Osteoblast (primary cell): Measurements from ENCODE around the gene PLXNC1. TPM values are rescaled to one million over a fixed set of nuclear protein-coding genes. Genes with fewer than 3 reads are reported as not detected.

ENCODE experiments used
- DNase-seq: peaks from one replicate; pipeline ENCODE4 v3.0.0; 2011; ENCODE audit warnings: low spot score, mixed read lengths; ENCODE audit not compliant: insufficient read length; ENCODE audit errors: missing footprints
- H2AFZ ChIP-seq: 2 replicates; pipeline ENCODE4 v1.6.0; 2011; ENCODE audit warnings: mild to moderate bottlenecking, low read length
- H3K27ac ChIP-seq: 2 replicates; pipeline ENCODE4 v1.5.1; 2011; ENCODE audit warnings: mild to moderate bottlenecking, low read depth, low read length, moderate library complexity
- H3K27me3 ChIP-seq: 2 replicates; pipeline ENCODE4 v1.6.0; 2012; ENCODE audit warnings: mild to moderate bottlenecking, control low read depth, inconsistent platforms, low read length, moderate library complexity; ENCODE audit not compliant: insufficient read depth
- H3K36me3 ChIP-seq: 2 replicates; pipeline ENCODE4 v1.5.1; 2011; ENCODE audit warnings: mild to moderate bottlenecking, low read length, control low read depth, moderate library complexity; ENCODE audit not compliant: insufficient read depth
- H3K4me1 ChIP-seq: 2 replicates; pipeline ENCODE4 v1.5.1; 2011; ENCODE audit warnings: mild to moderate bottlenecking, low read length, control low read depth, moderate library complexity; ENCODE audit not compliant: insufficient read depth
- H3K4me2 ChIP-seq: 2 replicates; pipeline ENCODE4 v1.6.0; 2011; ENCODE audit warnings: mild to moderate bottlenecking, low read length; ENCODE audit not compliant: insufficient read depth
- H3K4me3 ChIP-seq: fragments of 200-600 bp; sonication (generic); 3 replicates; pipeline ENCODE4 v1.5.1; 2012; ENCODE audit warnings: mild to moderate bottlenecking, low read length, inconsistent platforms; ENCODE audit not compliant: insufficient read depth
- H3K79me2 ChIP-seq: 2 replicates; pipeline ENCODE4 v1.6.0; 2012; ENCODE audit warnings: mild to moderate bottlenecking, low read length, control low read depth, inconsistent platforms; ENCODE audit not compliant: insufficient read depth
- H3K9me3 ChIP-seq: 2 replicates; pipeline ENCODE4 v1.5.1; 2011; ENCODE audit warnings: low read depth, low read length, control low read depth
- H4K20me1 ChIP-seq: 2 replicates; pipeline ENCODE4 v1.6.0; 2012; ENCODE audit warnings: mild to moderate bottlenecking, low read length, control low read depth; ENCODE audit not compliant: insufficient read depth
- total RNA-seq: library from RNA; depleted of rRNA; stranded (reverse); fragments of >200 nt; gene quantifications from 2 replicates; pipeline ENCODE4 v1.2.3, GENCODE V29; 2012
- TF ChIP-seq, protein P1 (sequence below): IDR thresholded peaks from 2 replicates; pipeline ENCODE4 v1.5.1; 2011; ENCODE audit warnings: mild to moderate bottlenecking, low read depth, low read length, moderate library complexity; ENCODE audit errors: extremely low read depth

Gene PLXNC1
- total RNA-seq, 1 donor, result 3.3 TPM

DNA sequence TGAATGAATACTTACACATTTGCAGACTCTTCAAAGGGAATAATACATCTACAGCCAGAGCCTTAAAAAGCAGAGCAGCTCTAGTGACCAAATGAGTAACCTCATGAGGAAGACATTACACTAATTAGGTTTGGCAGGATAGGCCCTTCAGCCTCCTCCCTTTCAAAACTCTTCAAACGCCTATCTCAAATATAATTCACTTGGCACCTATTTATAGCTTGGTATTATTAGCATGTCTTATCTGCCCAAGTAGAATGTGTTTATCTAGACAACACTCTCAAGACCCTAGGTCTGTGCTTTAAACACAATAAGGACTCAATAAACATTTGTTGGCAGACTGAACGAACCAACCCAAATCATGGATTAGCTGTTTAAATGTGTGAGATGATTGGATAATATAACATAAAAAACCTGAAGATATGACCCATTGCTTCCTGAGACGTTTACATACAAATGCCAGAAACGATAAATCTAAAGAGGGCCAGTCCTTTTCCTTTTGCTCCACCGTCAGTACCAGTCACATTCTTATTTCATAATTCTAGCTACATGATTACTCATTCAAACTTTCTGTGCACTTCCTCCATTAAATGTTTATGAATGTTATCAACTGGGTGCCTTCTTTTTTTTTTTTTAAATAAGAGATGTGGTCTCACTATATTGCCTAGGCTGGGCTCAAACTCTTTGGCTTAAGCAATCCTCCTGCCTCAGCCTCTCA lies 188.0 kb downstream of the PLXNC1 start:
- H3K4me1 ChIP-seq, result no peaks in the 10 kb centered on the region
- no peaks in the 10 kb centered on the region for H3K27me3 ChIP-seq
- H3K4me2 ChIP-seq, result no peak overlapping the region
- H3K36me3 ChIP-seq, result no peaks in the 10 kb centered on the region
- no peaks in the 10 kb centered on the region for H3K79me2 ChIP-seq
- TF ChIP-seq, protein P1, sequence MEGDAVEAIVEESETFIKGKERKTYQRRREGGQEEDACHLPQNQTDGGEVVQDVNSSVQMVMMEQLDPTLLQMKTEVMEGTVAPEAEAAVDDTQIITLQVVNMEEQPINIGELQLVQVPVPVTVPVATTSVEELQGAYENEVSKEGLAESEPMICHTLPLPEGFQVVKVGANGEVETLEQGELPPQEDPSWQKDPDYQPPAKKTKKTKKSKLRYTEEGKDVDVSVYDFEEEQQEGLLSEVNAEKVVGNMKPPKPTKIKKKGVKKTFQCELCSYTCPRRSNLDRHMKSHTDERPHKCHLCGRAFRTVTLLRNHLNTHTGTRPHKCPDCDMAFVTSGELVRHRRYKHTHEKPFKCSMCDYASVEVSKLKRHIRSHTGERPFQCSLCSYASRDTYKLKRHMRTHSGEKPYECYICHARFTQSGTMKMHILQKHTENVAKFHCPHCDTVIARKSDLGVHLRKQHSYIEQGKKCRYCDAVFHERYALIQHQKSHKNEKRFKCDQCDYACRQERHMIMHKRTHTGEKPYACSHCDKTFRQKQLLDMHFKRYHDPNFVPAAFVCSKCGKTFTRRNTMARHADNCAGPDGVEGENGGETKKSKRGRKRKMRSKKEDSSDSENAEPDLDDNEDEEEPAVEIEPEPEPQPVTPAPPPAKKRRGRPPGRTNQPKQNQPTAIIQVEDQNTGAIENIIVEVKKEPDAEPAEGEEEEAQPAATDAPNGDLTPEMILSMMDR, result no peak
- no peak overlapping the region for H3K27ac ChIP-seq
- H2AFZ ChIP-seq, result no peak overlapping the region
- no peak overlapping the region for H3K4me3 ChIP-seq
- DNase-seq, result no peak
- H3K9me3 ChIP-seq, result no peaks in the 10 kb centered on the region
- no peaks in the 10 kb centered on the region for H4K20me1 ChIP-seq

DNA sequence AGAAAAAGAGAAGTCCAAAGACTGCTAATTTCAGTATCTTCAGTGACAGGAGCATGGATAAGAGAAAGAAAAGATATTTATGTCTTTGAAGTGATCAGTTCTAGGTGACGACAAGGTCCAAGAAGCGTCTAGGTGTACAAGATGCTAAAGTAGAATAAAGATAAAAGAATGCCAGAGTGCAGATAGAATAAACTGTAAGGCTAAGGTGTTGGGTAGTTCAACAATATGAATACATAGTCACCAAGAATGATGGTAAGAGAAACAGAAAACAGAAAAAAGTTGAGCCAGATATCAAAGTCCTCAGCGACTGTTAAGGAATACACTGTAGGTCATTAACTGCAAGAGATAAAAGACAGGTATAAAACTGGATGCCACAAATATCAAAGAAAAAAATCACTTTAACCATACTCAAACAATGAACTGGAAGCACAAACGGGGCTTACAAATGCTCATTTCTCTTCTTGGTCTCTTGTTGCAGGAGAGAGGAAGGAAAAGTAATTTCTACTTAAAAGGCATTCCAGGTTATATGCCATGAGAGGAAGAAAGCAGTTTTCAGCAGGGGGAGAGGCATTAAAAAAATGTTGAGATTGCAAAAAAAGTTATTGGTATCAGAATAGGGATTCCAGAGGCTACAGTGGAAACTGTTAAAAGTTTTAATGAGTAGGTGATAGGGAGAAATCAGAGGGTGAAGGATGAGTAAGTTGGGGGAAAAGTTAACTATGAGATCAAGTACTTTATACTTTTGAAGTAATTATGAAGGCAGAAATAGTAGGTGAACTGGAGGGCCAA lies 189.8 kb downstream of the PLXNC1 start:
- Histone ChIP-seq H3K27me3 (no peaks in the 10 kb centered on the region), H3K36me3 (no peaks in the 10 kb centered on the region), H3K79me2 (no peaks in the 10 kb centered on the region), H3K27ac (no peak overlapping the region), H3K4me2 (no peak overlapping the region), H2AFZ (no peak overlapping the region), H3K9me3 (no peaks in the 10 kb centered on the region), H3K4me1 (no peaks in the 10 kb centered on the region), H4K20me1 (no peaks in the 10 kb centered on the region), H3K4me3 (no peak overlapping the region)
- TF ChIP-seq, protein P1, result no peak
- DNase-seq, result no peak

DNA sequence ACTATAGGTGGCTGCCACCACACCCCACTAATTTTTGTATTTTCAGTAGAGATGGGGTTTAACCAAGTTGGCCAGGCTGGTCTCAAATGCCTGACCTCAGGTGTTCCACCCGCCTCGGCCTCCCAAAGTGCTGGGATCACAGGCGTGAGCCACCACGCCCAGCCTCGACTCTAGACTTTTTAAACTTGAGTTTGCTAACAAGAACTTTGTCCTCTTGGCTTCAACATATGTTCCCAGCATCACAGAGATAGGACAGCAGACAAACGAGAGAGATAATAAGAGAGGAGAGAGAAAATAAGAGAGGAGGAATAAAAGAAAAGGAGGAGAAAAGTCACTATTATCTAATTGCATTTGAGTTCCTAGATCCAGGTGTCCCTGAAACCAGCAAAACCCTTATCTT lies 192.2 kb downstream of the PLXNC1 start:
- H4K20me1 ChIP-seq, result no peaks in the 10 kb centered on the region
- no peaks in the 10 kb centered on the region for H3K4me1 ChIP-seq
- H3K4me2 ChIP-seq, result no peak overlapping the region
- no peaks in the 10 kb centered on the region for H3K79me2 ChIP-seq
- TF ChIP-seq, protein P1, result no peak
- no peak for DNase-seq
- H2AFZ ChIP-seq, result no peak overlapping the region
- H3K9me3 ChIP-seq, result no peaks in the 10 kb centered on the region
- no peaks in the 10 kb centered on the region for H3K27me3 ChIP-seq
- no peaks in the 10 kb centered on the region for H3K36me3 ChIP-seq
- no peak overlapping the region for H3K27ac ChIP-seq
- no peak overlapping the region for H3K4me3 ChIP-seq

DNA sequence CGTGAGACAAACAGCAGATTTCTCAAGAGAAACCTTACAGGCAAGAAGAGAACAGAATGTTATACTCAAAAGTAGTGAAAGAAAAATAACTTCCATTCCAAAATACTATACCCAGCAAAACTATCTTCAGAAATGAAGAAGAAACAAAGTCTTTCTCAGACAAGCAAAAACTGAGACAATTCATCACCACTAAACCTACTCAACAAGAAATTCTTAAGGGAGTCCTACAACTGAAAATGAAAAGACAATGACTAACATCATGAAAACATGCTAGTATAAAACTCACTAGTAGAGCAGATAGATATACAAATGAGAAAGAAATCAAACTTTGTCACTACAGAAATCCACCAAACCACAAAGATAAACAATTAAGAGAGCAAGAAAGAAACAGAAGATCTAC lies 204.8 kb downstream of the PLXNC1 start:
- H3K9me3 ChIP-seq, result peaks cover 5% of the 10 kb centered on the region

More for the DNA sequence above, 204.8 kb downstream of the PLXNC1 start:
- no peaks in the 10 kb centered on the region for H3K27me3 ChIP-seq
- H2AFZ ChIP-seq, result no peak overlapping the region
- no peak overlapping the region for H3K4me3 ChIP-seq
- H3K4me2 ChIP-seq, result no peak overlapping the region
- H3K27ac ChIP-seq, result no peak overlapping the region
- no peaks in the 10 kb centered on the region for H3K36me3 ChIP-seq
- no peaks in the 10 kb centered on the region for H4K20me1 ChIP-seq
- DNase-seq, result no peak
- no peaks in the 10 kb centered on the region for H3K79me2 ChIP-seq
- no peaks in the 10 kb centered on the region for H3K4me1 ChIP-seq
- TF ChIP-seq, protein P1, result no peak
